CD4-positive, alpha-beta T cell treated with Interleukin-12 subunit alpha and Interleukin-12 subunit beta, for 1 hour (primary cell): ENCODE data around the gene ARMH2.

ENCODE experiments used
- DNase-seq: peaks from one replicate; pipeline ENCODE4 v3.0.0-alpha.2; 2020

ARMH2 gene

GRCh38 chr6:24798740-24799540, at the start of gene ARMH2:
Gene ARMH2, minus strand, starts transcription at chr6:24798917. Its CDS starts 60 bp downstream, at chr6:24798857.
- DNase-seq: no peak

GRCh38 chr6:24848461-24848860, 49.7 kb upstream of the ARMH2 start:
- DNase-seq: no peak

- no peak for DNase-seq
Observed at GRCh38 chr6:24847402-24847801, 48.7 kb upstream of the ARMH2 start.

- no peak for DNase-seq
Observed at GRCh38 chr6:24845578-24845977, 46.9 kb upstream of the ARMH2 start.

GRCh38 chr6:24844903-24845302, 46.2 kb upstream of the ARMH2 start:
- no peak for DNase-seq

- no peak for DNase-seq
Observed at GRCh38 chr6:24844061-24844460, 45.3 kb upstream of the ARMH2 start.

- DNase-seq: no peak
Observed at GRCh38 chr6:24840187-24840586, 41.5 kb upstream of the ARMH2 start.

- peak; percentile 17 for DNase-seq
Observed at GRCh38 chr6:24838994-24839393, 40.3 kb upstream of the ARMH2 start.

- no peak for DNase-seq
Observed at GRCh38 chr6:24838081-24838480, 39.4 kb upstream of the ARMH2 start.

- no peak for DNase-seq
Observed at GRCh38 chr6:24836109-24836508, 37.4 kb upstream of the ARMH2 start.

- DNase-seq: no peak
Observed at GRCh38 chr6:24833711-24834386, 35.1 kb upstream of the ARMH2 start.

- DNase-seq: no peak
Observed at GRCh38 chr6:24832794-24833193, 34.1 kb upstream of the ARMH2 start.

GRCh38 chr6:24831771-24832716, 33.3 kb upstream of the ARMH2 start:
- no peak for DNase-seq

GRCh38 chr6:24829657-24830056, 30.9 kb upstream of the ARMH2 start:
- no peak for DNase-seq

- DNase-seq: no peak
Observed at GRCh38 chr6:24827970-24828369, 29.3 kb upstream of the ARMH2 start.

- DNase-seq: no peak
Observed at GRCh38 chr6:24827162-24827561, 28.4 kb upstream of the ARMH2 start.

GRCh38 chr6:24825130-24825630, 26.5 kb upstream of the ARMH2 start:
- DNase-seq: no peak

GRCh38 chr6:24824142-24824938, 25.6 kb upstream of the ARMH2 start:
- DNase-seq: no peak

- DNase-seq: no peak
Observed at GRCh38 chr6:24823185-24823584, 24.5 kb upstream of the ARMH2 start.

- no peak for DNase-seq
Observed at GRCh38 chr6:24822696-24823095, 24.0 kb upstream of the ARMH2 start.

GRCh38 chr6:24821860-24822444, 23.2 kb upstream of the ARMH2 start:
- no peak for DNase-seq

- DNase-seq: no peak
Observed at GRCh38 chr6:24818346-24818745, 19.6 kb upstream of the ARMH2 start.
